GM12891 (cell line): ENCODE measurements around the gene ARRB1.

Source experiments
- POLR2A ChIP-seq: IDR thresholded peaks from 2 replicates; pipeline ENCODE4 v1.6.1; 2011; ENCODE audit warnings: low read depth, low read length, control low read depth
- TAF1 ChIP-seq: IDR thresholded peaks from 2 replicates; pipeline ENCODE4 v1.6.1; 2011; ENCODE audit warnings: low read depth, low read length, control low read depth

GRCh38 chr11:75347781-75348566 is 3.5 kb downstream of the ARRB1 start:
- TF ChIP-seq POLR2A (no peak), TAF1 (no peak)
